Upper lobe of left lung (tissue), 6 donors: ENCODE results near the gene DHRS7B. TPM values are rescaled to one million over a fixed set of nuclear protein-coding genes. Genes with fewer than 3 reads are reported as not detected.

Experiments used
- ATAC-seq, 2 donors: fragments of 200-7000 bp; cut with Tn5 transposase; one replicate each; pipeline ENCODE4 v1.9.1; 2022; ENCODE audit warnings: mild to moderate bottlenecking in 2 of 2, moderate library complexity in 2 of 2; ENCODE audit not compliant: low FRiP score in 2 of 2
- DNase-seq, 2 donors: peaks; one replicate each; pipeline ENCODE4 v3.0.0-alpha.2; 2019 to 2020
- H3K27ac ChIP-seq, 4 donors: fragments of 200-600 bp; sonication (generic); one replicate each; pipeline ENCODE4 v1.5.1; 2016 to 2019
- H3K27me3 ChIP-seq, 4 donors: fragments of 200-600 bp; sonication (generic); one replicate each; pipeline ENCODE4 v1.5.1; 2017 to 2019
- H3K36me3 ChIP-seq, 4 donors: fragments of 200-600 bp; sonication (generic); one replicate each; pipeline ENCODE4 v1.5.1; 2016 to 2019
- H3K4me1 ChIP-seq, 4 donors: fragments of 200-600 bp; sonication (generic); one replicate each; pipeline ENCODE4 v1.5.1; 2018 to 2019
- H3K4me3 ChIP-seq, 4 donors: fragments of 200-600 bp; sonication (generic); one replicate each; pipeline ENCODE4 v1.5.1; 2017 to 2019; ENCODE audit warnings: mild to moderate bottlenecking in 2 of 4, moderate library complexity in 1 of 4
- H3K9me3 ChIP-seq, 4 donors: fragments of 200-600 bp; sonication (generic); one replicate each; pipeline ENCODE4 v1.5.1; 2018 to 2019
- CTCF ChIP-seq, 6 experiments: fragments of 450-650 bp in 4 of 6; fragments of 200-600 bp in 2 of 6; sonication (generic) in 2 of 6; IDR thresholded peaks; one replicate each; pipeline ENCODE4 v1.5.1; 2016 to 2019; ENCODE audit warnings: antibody characterized with exemption in 6 of 6
- EP300 ChIP-seq, 4 donors: sonication (generic); formaldehyde crosslinking; IDR thresholded peaks; one replicate each; pipeline ENCODE4 v1.5.1; 2017; ENCODE audit warnings: antibody characterized with exemption in 4 of 4, control low read depth in 2 of 4
- POLR2A ChIP-seq, 4 donors: fragments of 450-650 bp; IDR thresholded peaks; one replicate each; pipeline ENCODE4 v1.5.1; 2016 to 2017; ENCODE audit warnings: antibody characterized with exemption in 4 of 4, mild to moderate bottlenecking in 2 of 4
- POLR2AphosphoS5 ChIP-seq, 2 donors: sonication (generic); formaldehyde crosslinking; IDR thresholded peaks; one replicate each; pipeline ENCODE4 v1.5.1; 2017; ENCODE audit warnings: antibody characterized with exemption in 2 of 2
- WGBS, 2 donors: methylation state at CpG; one replicate each; pipeline ENCODE4 v1.1.5; 2017 to 2018; 5-methylcytosine and 5-hydroxymethylcytosine counted together
- total RNA-seq, 6 donors: library from RNA; depleted of rRNA in 4 of 6; stranded (reverse); fragments of >200 nt in 4 of 6; gene quantifications; one replicate each; pipeline versions ENCODE4 v1.1.0 to v1.2.1, GENCODE V29; 2016 to 2021
- donor health status: DM: no; HTN: no; CAD: no; lungs with moderate emphysema.
- donor health status: DM: no; HTN: yes; CAD: no; lungs with severe emphysema.

DHRS7B gene
- total RNA-seq, 6 donors from 2014 or later, result 16.8 to 47.2 (median 30.2) TPM

GRCh38 chr17:21193031-21193430 lies 66.3 kb downstream of the DHRS7B start:
- no peak overlapping the region for H3K4me3 ChIP-seq
- 72 to 80% methylated on average over 5 of the region's 5 CpGs for WGBS, 2 donors
- peaks cover 4 to 12% (median 10%) of the 10 kb centered on the region in 4 donors for H3K4me1 ChIP-seq
- no peak for ATAC-seq
- H3K27me3 ChIP-seq, result no peaks in the 10 kb centered on the region
- no peak for DNase-seq
- no peaks in the 10 kb centered on the region for H3K9me3 ChIP-seq
- TF ChIP-seq POLR2AphosphoS5 (IDR thresholded peaks at IDR 0.05) (no peak), EP300 (IDR thresholded peaks at IDR 0.05) (no peak), CTCF (IDR thresholded peaks at IDR 0.05) (no peak), POLR2A (IDR thresholded peaks at IDR 0.05) (no peak)
- H3K27ac ChIP-seq, result no peak overlapping the region
- peaks cover 6 to 45% (median 19%) of the 10 kb centered on the region in 4 donors for H3K36me3 ChIP-seq

GRCh38 chr17:21194226-21194625 lies 67.5 kb downstream of the DHRS7B start:
- H3K36me3 ChIP-seq, result peaks cover 12 to 49% (median 24%) of the 10 kb centered on the region in 4 donors
- no peaks in the 10 kb centered on the region for H3K9me3 ChIP-seq
- 54 to 58% methylated on average over 7 to 8 of the region's 8 CpGs for WGBS, 2 donors
- H3K4me3 ChIP-seq, result no peak overlapping the region
- peaks cover 4 to 12% (median 10%) of the 10 kb centered on the region in 4 donors for H3K4me1 ChIP-seq
- no peak for DNase-seq
- H3K27me3 ChIP-seq, result no peaks in the 10 kb centered on the region
- peak in 1 of 2 donors; percentile 25 for TF ChIP-seq POLR2AphosphoS5 (IDR thresholded peaks at IDR 0.05)
- no peak for TF ChIP-seq CTCF (IDR thresholded peaks at IDR 0.05)
- H3K27ac ChIP-seq, result peak overlapping the region in 3 of 4 donors; percentile 17 to 45 (median 23)
- ATAC-seq, result no peak

- peak in 1 of 2 donors; percentile 49 for ATAC-seq
Measured at GRCh38 chr17:21194703-21195102, 67.9 kb downstream of the DHRS7B start.

GRCh38 chr17:21196126-21196525 lies 69.4 kb downstream of the DHRS7B start:
- 76 to 82% methylated on average over 5 of the region's 5 CpGs for WGBS, 2 donors
- TF ChIP-seq EP300 (IDR thresholded peaks at IDR 0.05) (no peak), CTCF (IDR thresholded peaks at IDR 0.05) (no peak), POLR2A (IDR thresholded peaks at IDR 0.05) (no peak), POLR2AphosphoS5 (IDR thresholded peaks at IDR 0.05) (no peak)
- H3K27me3 ChIP-seq, result no peaks in the 10 kb centered on the region
- no peak overlapping the region for H3K27ac ChIP-seq
- ATAC-seq (no peak), DNase-seq (no peak)
- peaks cover 4 to 24% (median 14%) of the 10 kb centered on the region in 4 donors for H3K4me1 ChIP-seq
- H3K4me3 ChIP-seq, result no peak overlapping the region
- no peaks in the 10 kb centered on the region for H3K9me3 ChIP-seq
- peaks cover 12 to 41% (median 20%) of the 10 kb centered on the region in 4 donors for H3K36me3 ChIP-seq

More at GRCh38 chr17:21194703-21195102, 67.9 kb downstream of the DHRS7B start:
- Histone ChIP-seq H3K27ac (peak overlapping the region in 3 of 4 donors; percentile 1 to 45 (median 40)), H3K36me3 (peaks cover 12 to 50% (median 21%) of the 10 kb centered on the region in 4 donors), H3K4me3 (no peak overlapping the region), H3K9me3 (no peaks in the 10 kb centered on the region), H3K27me3 (no peaks in the 10 kb centered on the region), H3K4me1 (peaks cover 4 to 16% (median 12%) of the 10 kb centered on the region in 4 donors)
- 71 to 77% methylated on average over 5 of the region's 5 CpGs for WGBS, 2 donors
- DNase-seq, result no peak
- no peak for TF ChIP-seq POLR2A (IDR thresholded peaks at IDR 0.05)
- TF ChIP-seq POLR2AphosphoS5 (IDR thresholded peaks at IDR 0.05), result peak in 1 of 2 donors; percentile 67

GRCh38 chr17:21198411-21198810 lies 71.6 kb downstream of the DHRS7B start:
- Histone ChIP-seq H3K9me3 (no peaks in the 10 kb centered on the region), H3K4me3 (no peak overlapping the region), H3K27ac (no peak overlapping the region), H3K4me1 (peaks cover 5 to 43% (median 12%) of the 10 kb centered on the region in 4 donors), H3K36me3 (peaks cover 12 to 40% (median 22%) of the 10 kb centered on the region in 4 donors), H3K27me3 (no peaks in the 10 kb centered on the region)
- DNase-seq (no peak), ATAC-seq (no peak)
- TF ChIP-seq CTCF (IDR thresholded peaks at IDR 0.05) (no peak), POLR2A (IDR thresholded peaks at IDR 0.05) (no peak), POLR2AphosphoS5 (IDR thresholded peaks at IDR 0.05) (no peak), EP300 (IDR thresholded peaks at IDR 0.05) (no peak)
- WGBS, 2 donors, result 93 to 94% methylated on average over 18 to 20 of the region's 20 CpGs
